Activated CD8-positive, alpha-beta memory T cell treated with anti-CD3 and anti-CD28 coated beads, Interleukin-2, amount 50 U/mL, for 1 hour (primary cell): ENCODE measurements around the gene DUOXA2.
"Not testable (repeated sequence)": the region's sequence is repeated elsewhere in the genome, so short reads cannot be mapped to it uniquely, and the experiment has no call there.

ENCODE experiments used
- DNase-seq: peaks from one replicate; pipeline ENCODE4 v3.0.0-alpha.2; 2020; ENCODE audit errors: extremely low read depth

Gene DUOXA2

GRCh38 chr15:45095661-45096060, 18.5 kb upstream of the DUOXA2 start:
- DNase-seq, result no peak

- DNase-seq, result no peak
Observed at GRCh38 chr15:45097466-45097865, 16.7 kb upstream of the DUOXA2 start.

DNA sequence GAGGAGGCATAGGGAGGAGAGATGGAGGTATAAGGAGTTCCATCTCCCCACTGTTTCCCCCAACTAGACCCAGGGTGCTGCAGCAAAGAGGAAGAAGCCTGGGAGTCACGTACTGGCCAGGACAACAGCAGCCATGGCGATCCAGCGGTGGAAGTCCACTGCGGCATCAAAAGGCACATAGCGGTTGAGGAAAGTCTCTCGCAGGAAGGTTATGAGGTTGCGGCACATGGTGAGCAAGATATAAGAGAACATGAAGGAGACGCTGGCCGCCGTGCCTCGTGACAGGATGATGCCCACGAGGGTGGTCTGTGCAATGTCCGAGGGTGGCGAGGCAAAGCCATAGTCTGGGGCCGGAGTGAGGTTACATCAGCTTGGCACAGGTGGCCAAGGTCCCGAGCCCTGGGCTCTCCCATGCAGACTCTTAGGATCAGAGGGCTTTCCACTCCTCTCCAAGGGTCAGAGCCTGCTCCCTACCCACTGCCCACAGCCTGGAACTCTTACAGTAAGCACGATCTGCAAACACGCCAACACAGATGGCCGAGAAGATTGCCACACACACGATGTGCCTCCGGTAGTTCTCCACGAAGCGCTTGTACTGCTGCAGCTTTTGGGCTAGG, 14.5 kb upstream of the DUOXA2 start:
- no peak for DNase-seq

DNA sequence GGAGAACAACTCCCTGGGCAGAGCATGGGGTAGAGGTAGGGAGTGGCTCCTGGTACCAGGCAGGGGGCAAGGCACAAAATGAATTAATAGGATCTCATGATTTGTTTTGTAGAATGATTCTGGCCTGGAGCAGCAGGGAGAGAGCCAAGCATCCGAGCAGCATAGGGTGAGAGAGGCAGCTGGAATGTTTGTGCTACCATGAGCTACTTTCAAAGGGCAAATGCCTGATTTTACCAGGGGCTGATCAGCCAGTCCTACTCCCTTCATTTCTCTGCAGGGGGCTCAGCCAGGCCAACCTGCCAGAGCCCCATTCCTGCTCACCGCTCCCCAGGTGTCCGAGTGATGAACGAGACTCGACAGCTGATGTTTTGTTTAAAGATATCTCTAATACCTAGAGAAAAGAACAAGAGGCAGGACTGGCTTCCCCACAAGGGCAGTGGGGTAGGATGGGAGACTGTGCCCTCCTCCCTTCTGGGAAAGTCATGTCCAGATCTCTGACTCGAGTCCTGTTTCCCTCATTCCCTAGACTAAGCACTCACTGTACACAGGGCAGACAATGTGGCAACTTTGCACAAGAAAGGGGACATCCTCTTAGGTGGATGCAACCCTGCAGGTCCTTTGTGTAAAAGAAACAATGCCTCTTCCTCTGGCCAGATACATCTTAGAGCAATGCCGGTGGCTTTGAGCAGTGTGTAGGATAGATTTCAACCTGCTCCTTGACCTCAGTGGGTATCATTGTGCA, 13.1 kb upstream of the DUOXA2 start:
- DNase-seq, result no peak

- no peak for DNase-seq
Observed at GRCh38 chr15:45101749-45102148, 12.4 kb upstream of the DUOXA2 start.

DNA sequence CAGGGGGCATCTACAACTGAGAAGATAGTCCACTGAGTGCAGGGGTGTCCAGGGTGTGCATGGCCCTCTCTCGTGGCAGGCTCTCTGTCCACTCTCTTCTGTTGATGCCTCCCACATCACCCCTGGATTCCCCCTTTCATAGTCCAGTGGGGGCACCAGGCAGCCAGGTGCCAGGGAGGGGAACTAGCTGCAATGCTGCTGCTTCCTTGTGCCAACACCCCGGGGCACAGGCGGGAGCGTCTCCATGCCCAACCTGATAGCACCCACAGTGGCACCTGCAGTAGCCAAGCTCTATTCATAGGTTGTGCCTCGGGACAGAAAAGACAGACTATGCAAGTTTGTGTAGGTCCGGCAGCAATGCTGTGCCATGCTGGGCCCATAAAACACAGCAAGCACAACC, 11.9 kb upstream of the DUOXA2 start:
- DNase-seq, result no peak

GRCh38 chr15:45104170-45104569, 10.0 kb upstream of the DUOXA2 start:
- DNase-seq, result not testable (repeated sequence)

DNA sequence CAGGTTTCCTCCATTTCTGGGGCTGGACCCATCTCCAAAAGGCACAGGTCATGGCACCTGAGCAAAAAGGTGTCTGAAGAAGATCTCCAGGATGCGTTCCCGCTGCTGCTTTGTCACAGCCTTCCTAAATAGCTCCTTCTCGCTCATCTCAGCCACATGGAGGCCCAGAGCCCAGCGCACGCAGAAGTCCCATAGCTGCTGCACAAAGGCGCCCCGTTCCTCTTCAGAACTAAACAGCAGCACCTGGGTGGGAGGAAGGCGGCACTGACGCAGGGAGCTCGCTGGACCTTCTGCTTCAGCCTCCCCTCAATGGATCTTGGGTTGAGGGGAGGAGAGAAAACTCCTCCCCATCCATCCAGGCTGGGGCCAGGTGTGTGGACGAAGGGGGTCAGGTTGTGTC, 8.5 kb upstream of the DUOXA2 start:
- DNase-seq, result no peak

GRCh38 chr15:45106002-45106790, 7.9 kb upstream of the DUOXA2 start:
- no peak for DNase-seq

GRCh38 chr15:45107941-45108630, 6.0 kb upstream of the DUOXA2 start:
- DNase-seq, result no peak

DNA sequence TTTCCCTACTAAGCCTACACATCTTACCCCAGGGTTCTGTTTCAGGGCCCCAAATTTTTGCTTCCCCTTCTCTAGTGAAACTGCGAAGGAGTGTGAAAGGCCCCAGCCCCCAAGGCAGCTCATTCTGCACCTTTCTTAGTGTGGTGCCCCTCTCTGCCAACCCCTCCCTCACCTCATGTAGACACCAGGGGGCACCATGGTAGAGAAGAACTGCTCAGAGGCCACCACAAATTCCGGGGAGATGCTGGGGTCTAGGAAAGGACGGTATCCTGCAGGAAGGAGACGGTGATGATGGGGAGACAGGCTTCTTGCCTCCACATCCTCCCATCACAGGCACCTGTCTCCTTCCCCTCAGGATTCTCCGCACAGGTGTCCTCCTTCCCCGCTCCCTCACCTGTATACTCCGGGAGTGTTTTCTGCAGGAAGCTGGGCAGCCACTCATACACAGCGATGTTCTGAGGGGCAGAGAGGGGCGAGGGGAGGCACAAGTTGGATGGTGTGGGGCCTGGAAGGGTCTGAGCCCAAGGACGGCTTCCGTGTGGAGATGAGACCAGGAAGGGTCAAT, 3.8 kb upstream of the DUOXA2 start:
- DNase-seq, result no peak

GRCh38 chr15:45111390-45112142, 2.6 kb upstream of the DUOXA2 start:
- DNase-seq, result no peak

DNA sequence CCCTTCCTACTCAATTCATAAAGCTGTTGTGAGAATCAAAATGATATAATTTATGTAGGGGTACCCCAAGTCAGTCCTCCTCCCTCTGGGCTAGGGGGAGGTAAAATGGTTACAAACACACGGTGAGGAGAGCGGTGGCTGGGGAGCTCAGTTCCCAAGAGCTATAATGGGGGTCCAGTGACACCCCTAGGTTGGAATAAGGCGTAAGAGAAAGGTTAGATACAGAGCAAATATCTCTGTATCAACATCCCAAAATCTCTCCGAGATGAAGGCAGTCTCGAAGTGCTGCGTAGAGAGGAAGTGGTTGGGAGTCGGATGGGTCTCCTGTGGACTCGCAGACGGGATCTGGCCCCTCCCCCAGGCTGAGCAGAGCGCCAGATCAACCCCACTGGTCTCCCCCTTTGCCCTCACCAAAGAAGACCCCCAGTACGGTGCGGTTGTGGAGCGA, 2.0 kb upstream of the DUOXA2 start:
- DNase-seq, result no peak

- no peak for DNase-seq
Observed at GRCh38 chr15:45112591-45113379, 1.3 kb upstream of the DUOXA2 start.

- DNase-seq, result no peak
Observed at GRCh38 chr15:45113380-45113990, 641 bp upstream of the DUOXA2 start.

GRCh38 chr15:45114751-45115085, 592 bp downstream of the DUOXA2 start:
- no peak for DNase-seq

DNA sequence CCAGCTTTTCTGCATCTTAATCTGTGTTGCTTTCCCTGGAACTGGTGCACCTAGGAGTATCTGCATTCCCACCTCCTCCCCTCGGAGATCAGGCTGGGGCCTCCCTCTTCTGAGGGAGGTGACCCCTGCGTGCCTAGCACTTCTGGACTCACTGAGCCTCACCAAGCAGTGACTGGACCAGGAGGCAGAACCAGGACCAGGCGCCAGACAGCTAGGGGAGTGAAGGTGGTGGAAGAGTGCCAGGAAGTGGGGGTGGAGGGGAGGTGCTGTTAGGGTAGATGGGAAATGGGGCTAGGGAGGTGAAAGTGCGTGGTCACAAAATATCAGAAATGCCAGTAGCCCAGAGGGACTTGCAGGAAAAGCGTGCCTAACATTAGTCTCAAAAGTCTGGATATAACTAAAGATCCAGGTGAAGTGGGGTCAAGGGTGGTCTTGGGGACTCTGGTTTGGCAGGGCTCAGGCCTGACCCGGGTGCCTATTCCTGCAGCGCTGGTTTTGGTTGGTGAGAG, 1.2 kb downstream of the DUOXA2 start:
- DNase-seq, result no peak

DNA sequence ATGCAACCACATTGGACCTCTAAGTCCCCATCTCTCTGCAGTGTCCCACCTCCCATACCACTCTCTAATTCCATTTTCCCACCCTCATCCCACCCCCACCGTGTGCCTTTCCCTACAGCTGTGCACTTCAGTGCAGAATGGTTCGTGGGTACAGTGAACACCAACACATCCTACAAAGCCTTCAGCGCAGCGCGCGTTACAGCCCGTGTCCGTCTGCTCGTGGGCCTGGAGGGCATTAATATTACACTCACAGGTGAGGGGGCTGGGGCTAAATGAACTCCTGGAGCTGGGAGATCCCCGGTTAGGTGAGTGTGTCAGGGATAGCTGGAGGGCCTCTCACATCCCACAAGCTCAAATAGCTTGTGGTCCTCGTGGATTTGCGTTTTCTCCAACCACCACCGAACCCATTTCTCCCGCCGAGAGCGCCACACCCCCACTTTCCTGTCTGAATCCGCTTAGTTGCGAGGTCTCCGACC, 1.9 kb downstream of the DUOXA2 start:
- DNase-seq, result no peak

DNA sequence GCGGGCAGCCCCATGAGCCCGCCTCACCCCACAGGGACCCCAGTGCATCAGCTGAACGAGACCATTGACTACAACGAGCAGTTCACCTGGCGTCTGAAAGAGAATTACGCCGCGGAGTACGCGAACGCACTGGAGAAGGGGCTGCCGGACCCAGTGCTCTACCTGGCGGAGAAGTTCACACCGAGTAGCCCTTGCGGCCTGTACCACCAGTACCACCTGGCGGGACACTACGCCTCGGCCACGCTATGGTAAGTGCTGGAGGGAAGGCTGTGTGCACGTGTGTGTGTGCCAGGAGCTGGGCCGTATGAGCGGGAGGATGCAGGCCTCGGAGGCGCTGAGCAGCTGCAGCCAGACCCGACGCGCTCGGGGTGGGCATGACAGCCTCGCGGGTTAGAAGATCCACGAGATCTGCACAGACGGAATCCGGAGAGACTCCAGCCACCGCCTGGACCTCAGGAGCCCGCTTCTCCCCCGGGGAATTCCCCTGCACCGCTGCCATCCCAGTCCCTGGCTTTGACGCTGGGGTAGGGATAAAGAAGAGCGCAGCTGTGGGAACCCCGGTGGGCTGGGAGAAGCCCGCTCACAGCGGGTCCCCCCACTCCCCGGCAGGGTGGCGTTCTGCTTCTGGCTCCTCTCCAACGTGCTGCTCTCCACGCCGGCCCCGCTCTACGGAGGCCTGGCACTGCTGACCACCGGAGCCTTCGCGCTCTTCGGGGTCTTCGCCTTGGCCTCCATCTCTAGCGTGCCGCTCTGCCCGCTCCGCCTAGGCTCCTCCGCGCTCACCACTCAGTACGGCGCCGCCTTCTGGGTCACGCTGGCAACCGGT, 2.6 kb downstream of the DUOXA2 start:
- DNase-seq, result no peak
